Liver (tissue), 9 donors: ENCODE results near the gene BEX3. TPM values are rescaled to one million over a fixed set of nuclear protein-coding genes. Genes with fewer than 3 reads are reported as not detected.

ENCODE experiments used
- DNase-seq: peaks from one replicate; pipeline ENCODE4 v3.0.0-alpha.2; 2017; ENCODE audit warnings: low spot score
- H3K27ac ChIP-seq, 2 donors: one replicate each; pipeline ENCODE4 v1.7.0; 2013; ENCODE audit warnings: inconsistent platforms in 2 of 2, low read length in 2 of 2, control low read depth in 1 of 2, low read depth in 1 of 2, mild to moderate bottlenecking in 1 of 2
- H3K27me3 ChIP-seq, 4 donors: one replicate each; pipeline versions ENCODE4 v1.6.1 to v1.7.0; 2013; ENCODE audit warnings: low read length in 3 of 4, inconsistent platforms in 1 of 4, mild to moderate bottlenecking in 1 of 4, moderate library complexity in 1 of 4; ENCODE audit not compliant: control insufficient read depth in 4 of 4, insufficient read depth in 4 of 4
- H3K36me3 ChIP-seq, 4 donors: one replicate each; pipeline versions ENCODE4 v1.6.1 to v1.7.0; 2013; ENCODE audit warnings: low read length in 3 of 4, mild to moderate bottlenecking in 3 of 4, low read depth in 1 of 4, moderate library complexity in 1 of 4; ENCODE audit not compliant: control insufficient read depth in 4 of 4, insufficient read depth in 3 of 4
- H3K4me1 ChIP-seq, 4 donors: one replicate each; pipeline versions ENCODE4 v1.6.1 to v1.7.0; 2013; ENCODE audit warnings: low read length in 3 of 4, mild to moderate bottlenecking in 3 of 4, moderate library complexity in 1 of 4; ENCODE audit not compliant: control insufficient read depth in 4 of 4, insufficient read depth in 4 of 4
- H3K4me3 ChIP-seq, 3 donors: one replicate each; pipeline versions ENCODE4 v1.6.1 to v1.7.0; 2013; ENCODE audit warnings: low read length in 3 of 3, control low read depth in 1 of 3, low read depth in 1 of 3, mild to moderate bottlenecking in 1 of 3
- H3K9ac ChIP-seq, 2 donors: one replicate each; pipeline ENCODE4 v1.7.0; 2013; ENCODE audit warnings: low read length in 2 of 2, mild to moderate bottlenecking in 2 of 2, moderate library complexity in 2 of 2, control low read depth in 1 of 2, low read depth in 1 of 2
- H3K9me3 ChIP-seq, 4 donors: one replicate each; pipeline versions ENCODE4 v1.6.1 to v1.7.0; 2013; ENCODE audit warnings: low read length in 3 of 4; ENCODE audit not compliant: control insufficient read depth in 4 of 4
- EGR1 ChIP-seq, 2 donors: IDR thresholded peaks; 2 replicates each; pipeline ENCODE4 v1.6.1; 2016 to 2018; ENCODE audit warnings: antibody characterized with exemption in 2 of 2, low read depth in 2 of 2
- FOXA1 ChIP-seq: IDR thresholded peaks from 2 replicates; pipeline ENCODE4 v1.6.1; 2016; ENCODE audit warnings: antibody characterized with exemption
- FOXA2 ChIP-seq: IDR thresholded peaks from 2 replicates; pipeline ENCODE4 v1.6.1; 2016; ENCODE audit warnings: antibody characterized with exemption
- GABPA ChIP-seq, 2 donors: IDR thresholded peaks in 1 of 2; conservative IDR thresholded peaks in 1 of 2; 2 replicates each; pipeline ENCODE4 v1.6.1; 2016; ENCODE audit warnings: antibody characterized with exemption in 2 of 2, mild to moderate bottlenecking in 1 of 2, moderate library complexity in 1 of 2
- HNF4A ChIP-seq, 2 donors: conservative IDR thresholded peaks; 2 replicates each; pipeline ENCODE4 v1.6.1; 2016; ENCODE audit warnings: antibody characterized with exemption in 2 of 2, mild to moderate bottlenecking in 2 of 2
- HNF4G ChIP-seq: IDR thresholded peaks from 2 replicates; pipeline ENCODE4 v1.6.1; 2016; ENCODE audit warnings: antibody characterized with exemption
- JUND ChIP-seq, 2 donors: IDR thresholded peaks; 2 replicates each; pipeline ENCODE4 v1.6.1; 2016; ENCODE audit warnings: antibody characterized with exemption in 2 of 2
- NR2F2 ChIP-seq: IDR thresholded peaks from 2 replicates; pipeline ENCODE4 v1.6.1; 2016; ENCODE audit warnings: antibody characterized with exemption
- RAD21 ChIP-seq, 2 donors: IDR thresholded peaks; 2 replicates each; pipeline ENCODE4 v1.6.1; 2016; ENCODE audit warnings: antibody characterized with exemption in 2 of 2, mild to moderate bottlenecking in 2 of 2
- RXRA ChIP-seq, 2 donors: IDR thresholded peaks; 2 replicates each; pipeline ENCODE4 v1.6.1; 2017 to 2018; ENCODE audit warnings: antibody characterized with exemption in 2 of 2, mild to moderate bottlenecking in 1 of 2
- SP1 ChIP-seq: IDR thresholded peaks from 2 replicates; pipeline ENCODE4 v1.6.1; 2018; ENCODE audit warnings: antibody characterized with exemption, mild to moderate bottlenecking
- TAF1 ChIP-seq: conservative IDR thresholded peaks from 2 replicates; pipeline ENCODE4 v1.6.1; 2016; ENCODE audit warnings: antibody characterized with exemption, mild to moderate bottlenecking
- YY1 ChIP-seq: IDR thresholded peaks from 2 replicates; pipeline ENCODE4 v1.6.1; 2016; ENCODE audit warnings: antibody characterized with exemption, mild to moderate bottlenecking
- WGBS: extraction: QIAGEN DNeasy Blood & Tissue Kit; methylation state at CpG from one replicate; pipeline ENCODE4 v1.1.7; 2013; 5-methylcytosine and 5-hydroxymethylcytosine counted together
- polyA plus RNA-seq, 2 donors: library from polyadenylated mRNA; stranded (reverse) in 1 of 2; unstranded in 1 of 2; fragments of 200-250 nt in 1 of 2; fragments of >200 nt in 1 of 2; fragmentation: Nextera tagmentation in 1 of 2; extraction: Ambion mirVana in 1 of 2; gene quantifications; one replicate each; pipeline versions ENCODE4 v1.2.1 to v1.2.3, GENCODE V29; 2013 to 2015
- total RNA-seq, 2 donors: library from RNA; depleted of rRNA; stranded (reverse); fragments of >200 nt; gene quantifications; one replicate each; pipeline ENCODE4 v1.2.3, GENCODE V29; 2014
- TF ChIP-seq, protein P1 (sequence below): IDR thresholded peaks from 2 replicates; pipeline ENCODE4 v1.6.1; 2016; ENCODE audit warnings: antibody characterized with exemption, mild to moderate bottlenecking
- TF ChIP-seq, protein P2 (sequence below): fragments of 150-350 bp; IDR thresholded peaks from 2 replicates; pipeline ENCODE4 v1.5.1; 2017; ENCODE audit warnings: improper control_type of control experiment, low read depth, low read length; ENCODE audit not compliant: missing input control
- TF ChIP-seq, protein P3 (sequence below): IDR thresholded peaks from 2 replicates; pipeline ENCODE4 v1.6.1; 2016; ENCODE audit warnings: antibody characterized with exemption
- TF ChIP-seq, protein P4 (sequence below): IDR thresholded peaks from 2 replicates; pipeline ENCODE4 v1.6.1; 2016; ENCODE audit warnings: antibody characterized with exemption
- TF ChIP-seq, protein P5 (sequence below): IDR thresholded peaks from 2 replicates; pipeline ENCODE4 v1.6.1; 2016; ENCODE audit warnings: antibody characterized with exemption
- donor health status: healthy.
- donor health status: healthy.
- donor health status: healthy.
- donor health status: healthy.
- donor health status: healthy.

Gene BEX3
- total and polyA plus RNA-seq, 4 donors: 21.9 to 77.4 (median 57.3) TPM

DNA sequence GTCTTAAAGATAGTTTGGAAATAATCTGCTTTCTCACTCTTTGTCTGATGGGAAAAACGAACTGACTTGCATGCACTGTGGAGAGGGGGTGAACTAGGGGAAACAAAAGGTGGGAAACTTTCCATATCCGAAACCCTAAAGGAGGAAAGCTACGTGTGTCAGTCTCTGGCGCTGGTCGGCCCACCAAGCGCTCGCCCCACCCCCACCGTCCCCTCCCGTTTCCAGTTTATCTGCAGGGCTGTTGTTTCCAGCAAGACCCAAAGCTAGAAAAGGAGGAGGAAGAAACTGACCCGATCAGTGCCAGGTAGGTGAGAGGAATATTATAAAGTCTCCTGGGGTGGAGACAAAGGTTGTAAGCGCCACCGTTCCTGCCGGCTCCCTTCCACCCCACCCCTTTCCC is 19.5 kb upstream of the BEX3 start:
- WGBS: 8% methylated on average over 13 of the region's 13 CpGs
- TF ChIP-seq, protein P1, sequence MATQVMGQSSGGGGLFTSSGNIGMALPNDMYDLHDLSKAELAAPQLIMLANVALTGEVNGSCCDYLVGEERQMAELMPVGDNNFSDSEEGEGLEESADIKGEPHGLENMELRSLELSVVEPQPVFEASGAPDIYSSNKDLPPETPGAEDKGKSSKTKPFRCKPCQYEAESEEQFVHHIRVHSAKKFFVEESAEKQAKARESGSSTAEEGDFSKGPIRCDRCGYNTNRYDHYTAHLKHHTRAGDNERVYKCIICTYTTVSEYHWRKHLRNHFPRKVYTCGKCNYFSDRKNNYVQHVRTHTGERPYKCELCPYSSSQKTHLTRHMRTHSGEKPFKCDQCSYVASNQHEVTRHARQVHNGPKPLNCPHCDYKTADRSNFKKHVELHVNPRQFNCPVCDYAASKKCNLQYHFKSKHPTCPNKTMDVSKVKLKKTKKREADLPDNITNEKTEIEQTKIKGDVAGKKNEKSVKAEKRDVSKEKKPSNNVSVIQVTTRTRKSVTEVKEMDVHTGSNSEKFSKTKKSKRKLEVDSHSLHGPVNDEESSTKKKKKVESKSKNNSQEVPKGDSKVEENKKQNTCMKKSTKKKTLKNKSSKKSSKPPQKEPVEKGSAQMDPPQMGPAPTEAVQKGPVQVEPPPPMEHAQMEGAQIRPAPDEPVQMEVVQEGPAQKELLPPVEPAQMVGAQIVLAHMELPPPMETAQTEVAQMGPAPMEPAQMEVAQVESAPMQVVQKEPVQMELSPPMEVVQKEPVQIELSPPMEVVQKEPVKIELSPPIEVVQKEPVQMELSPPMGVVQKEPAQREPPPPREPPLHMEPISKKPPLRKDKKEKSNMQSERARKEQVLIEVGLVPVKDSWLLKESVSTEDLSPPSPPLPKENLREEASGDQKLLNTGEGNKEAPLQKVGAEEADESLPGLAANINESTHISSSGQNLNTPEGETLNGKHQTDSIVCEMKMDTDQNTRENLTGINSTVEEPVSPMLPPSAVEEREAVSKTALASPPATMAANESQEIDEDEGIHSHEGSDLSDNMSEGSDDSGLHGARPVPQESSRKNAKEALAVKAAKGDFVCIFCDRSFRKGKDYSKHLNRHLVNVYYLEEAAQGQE: no peak
- no peak for TF ChIP-seq HNF4G
- TF ChIP-seq FOXA2: no peak
- no peak for TF ChIP-seq HNF4A (conservative IDR thresholded peaks at IDR 0.05)
- TF ChIP-seq SP1: no peak
- TF ChIP-seq JUND (IDR thresholded peaks at IDR 0.05): no peak
- TF ChIP-seq FOXA1: no peak
- TF ChIP-seq RXRA (IDR thresholded peaks at IDR 0.05): no peak
- TF ChIP-seq, protein P2, sequence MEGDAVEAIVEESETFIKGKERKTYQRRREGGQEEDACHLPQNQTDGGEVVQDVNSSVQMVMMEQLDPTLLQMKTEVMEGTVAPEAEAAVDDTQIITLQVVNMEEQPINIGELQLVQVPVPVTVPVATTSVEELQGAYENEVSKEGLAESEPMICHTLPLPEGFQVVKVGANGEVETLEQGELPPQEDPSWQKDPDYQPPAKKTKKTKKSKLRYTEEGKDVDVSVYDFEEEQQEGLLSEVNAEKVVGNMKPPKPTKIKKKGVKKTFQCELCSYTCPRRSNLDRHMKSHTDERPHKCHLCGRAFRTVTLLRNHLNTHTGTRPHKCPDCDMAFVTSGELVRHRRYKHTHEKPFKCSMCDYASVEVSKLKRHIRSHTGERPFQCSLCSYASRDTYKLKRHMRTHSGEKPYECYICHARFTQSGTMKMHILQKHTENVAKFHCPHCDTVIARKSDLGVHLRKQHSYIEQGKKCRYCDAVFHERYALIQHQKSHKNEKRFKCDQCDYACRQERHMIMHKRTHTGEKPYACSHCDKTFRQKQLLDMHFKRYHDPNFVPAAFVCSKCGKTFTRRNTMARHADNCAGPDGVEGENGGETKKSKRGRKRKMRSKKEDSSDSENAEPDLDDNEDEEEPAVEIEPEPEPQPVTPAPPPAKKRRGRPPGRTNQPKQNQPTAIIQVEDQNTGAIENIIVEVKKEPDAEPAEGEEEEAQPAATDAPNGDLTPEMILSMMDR: no peak
- no peak for TF ChIP-seq YY1
- Histone ChIP-seq H3K9ac (peak overlapping the region; percentile 2 to 56), H3K36me3 (no peaks in the 10 kb centered on the region), H3K9me3 (no peaks in the 10 kb centered on the region), H3K27me3 (no peaks in the 10 kb centered on the region), H3K4me1 (no peaks in the 10 kb centered on the region), H3K4me3 (peak overlapping the region; percentile 51 to 63 (median 61)), H3K27ac (peak overlapping the region; percentile 23 to 82)
- DNase-seq: peak; percentile 44

GRCh38 chrX:103357871-103358270 is 18.5 kb upstream of the BEX3 start:
- TF ChIP-seq, protein P3, sequence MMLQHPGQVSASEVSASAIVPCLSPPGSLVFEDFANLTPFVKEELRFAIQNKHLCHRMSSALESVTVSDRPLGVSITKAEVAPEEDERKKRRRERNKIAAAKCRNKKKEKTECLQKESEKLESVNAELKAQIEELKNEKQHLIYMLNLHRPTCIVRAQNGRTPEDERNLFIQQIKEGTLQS: no peak
- TF ChIP-seq, protein P4, sequence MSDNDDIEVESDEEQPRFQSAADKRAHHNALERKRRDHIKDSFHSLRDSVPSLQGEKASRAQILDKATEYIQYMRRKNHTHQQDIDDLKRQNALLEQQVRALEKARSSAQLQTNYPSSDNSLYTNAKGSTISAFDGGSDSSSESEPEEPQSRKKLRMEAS: no peak
- TF ChIP-seq FOXA1 (no peak), SP1 (no peak), JUND (IDR thresholded peaks at IDR 0.05) (no peak), YY1 (no peak), NR2F2 (no peak), HNF4A (conservative IDR thresholded peaks at IDR 0.05) (no peak), RAD21 (IDR thresholded peaks at IDR 0.05) (no peak), TAF1 (no peak), FOXA2 (no peak), EGR1 (IDR thresholded peaks at IDR 0.05; ENCODE audit: low read depth in 2 of 2) (no peak), RXRA (IDR thresholded peaks at IDR 0.05) (no peak), HNF4G (no peak), GABPA (IDR thresholded peaks at IDR 0.05 in 1 of 2, conservative IDR thresholded peaks at IDR 0.05 in 1 of 2) (no peak)
- TF ChIP-seq, protein P2: no peak
- TF ChIP-seq, protein P5, sequence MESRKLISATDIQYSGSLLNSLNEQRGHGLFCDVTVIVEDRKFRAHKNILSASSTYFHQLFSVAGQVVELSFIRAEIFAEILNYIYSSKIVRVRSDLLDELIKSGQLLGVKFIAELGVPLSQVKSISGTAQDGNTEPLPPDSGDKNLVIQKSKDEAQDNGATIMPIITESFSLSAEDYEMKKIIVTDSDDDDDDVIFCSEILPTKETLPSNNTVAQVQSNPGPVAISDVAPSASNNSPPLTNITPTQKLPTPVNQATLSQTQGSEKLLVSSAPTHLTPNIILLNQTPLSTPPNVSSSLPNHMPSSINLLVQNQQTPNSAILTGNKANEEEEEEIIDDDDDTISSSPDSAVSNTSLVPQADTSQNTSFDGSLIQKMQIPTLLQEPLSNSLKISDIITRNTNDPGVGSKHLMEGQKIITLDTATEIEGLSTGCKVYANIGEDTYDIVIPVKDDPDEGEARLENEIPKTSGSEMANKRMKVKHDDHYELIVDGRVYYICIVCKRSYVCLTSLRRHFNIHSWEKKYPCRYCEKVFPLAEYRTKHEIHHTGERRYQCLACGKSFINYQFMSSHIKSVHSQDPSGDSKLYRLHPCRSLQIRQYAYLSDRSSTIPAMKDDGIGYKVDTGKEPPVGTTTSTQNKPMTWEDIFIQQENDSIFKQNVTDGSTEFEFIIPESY: no peak
- TF ChIP-seq, protein P1: no peak
- Histone ChIP-seq H3K9ac (no peak overlapping the region), H3K27ac (no peak overlapping the region), H3K36me3 (no peaks in the 10 kb centered on the region), H3K4me1 (no peaks in the 10 kb centered on the region), H3K9me3 (no peaks in the 10 kb centered on the region), H3K27me3 (no peaks in the 10 kb centered on the region), H3K4me3 (no peak overlapping the region)
- 93% methylated on average over 2 of the region's 2 CpGs for WGBS
- no peak for DNase-seq
